HS-27A (cell line): ENCODE data around the gene DYNLT4.
"Not testable (repeated sequence)": the region's sequence is repeated elsewhere in the genome, so short reads cannot be mapped to it uniquely, and the experiment has no call there.

ENCODE experiments used
- DNase-seq: peaks from one replicate; pipeline ENCODE4 v3.0.0-alpha.2; 2012; ENCODE audit warnings: low read depth, missing footprints

DYNLT4 gene

GRCh38 chr1:44806704-44807363 is at the start of gene DYNLT4:
TSS of gene DYNLT4 (minus strand) at chr1:44807351. CDS start at chr1:44806668, 683 bp downstream.
- DNase-seq: no peak

GRCh38 chr1:44855742-44856141 is 48.6 kb upstream of the DYNLT4 start:
- no peak for DNase-seq

GRCh38 chr1:44854970-44855369 is 47.8 kb upstream of the DYNLT4 start:
- DNase-seq: no peak

GRCh38 chr1:44853201-44853600 is 46.0 kb upstream of the DYNLT4 start:
- DNase-seq: no peak

- DNase-seq: no peak
Measured at GRCh38 chr1:44851308-44851707, 44.2 kb upstream of the DYNLT4 start.

GRCh38 chr1:44849575-44850132 is 42.5 kb upstream of the DYNLT4 start:
- no peak for DNase-seq

GRCh38 chr1:44848456-44849181 is 41.5 kb upstream of the DYNLT4 start:
- no peak for DNase-seq

GRCh38 chr1:44847845-44848244 is 40.7 kb upstream of the DYNLT4 start:
- DNase-seq: no peak

GRCh38 chr1:44846985-44847384 is 39.8 kb upstream of the DYNLT4 start:
- DNase-seq: no peak

- no peak for DNase-seq
Measured at GRCh38 chr1:44842862-44843655, 35.9 kb upstream of the DYNLT4 start, which contains the start of gene PTCH2. TSS of gene PTCH2 (minus strand) at chr1:44843253. CDS start at chr1:44842932, 321 bp downstream.

- no peak for DNase-seq
Measured at GRCh38 chr1:44842486-44842861, 35.3 kb upstream of the DYNLT4 start.

- no peak for DNase-seq
Measured at GRCh38 chr1:44839576-44839975, 32.4 kb upstream of the DYNLT4 start.

GRCh38 chr1:44838294-44838693 is 31.1 kb upstream of the DYNLT4 start:
- DNase-seq: not testable (repeated sequence)

- DNase-seq: peak; percentile 46
Measured at GRCh38 chr1:44835738-44836675, 28.9 kb upstream of the DYNLT4 start.

GRCh38 chr1:44834328-44834727 is 27.2 kb upstream of the DYNLT4 start:
- no peak for DNase-seq

- no peak for DNase-seq
Measured at GRCh38 chr1:44832056-44832705, 25.0 kb upstream of the DYNLT4 start.

GRCh38 chr1:44831516-44831915 is 24.4 kb upstream of the DYNLT4 start:
- no peak for DNase-seq

GRCh38 chr1:44830900-44831304 is 23.8 kb upstream of the DYNLT4 start:
- no peak for DNase-seq

- DNase-seq: no peak
Measured at GRCh38 chr1:44829506-44830384, 22.6 kb upstream of the DYNLT4 start.
